Endothelial cell (in vitro differentiated cells): ENCODE data around the gene TEPSIN. TPM values are rescaled to one million over a fixed set of nuclear protein-coding genes. Genes with fewer than 3 reads are reported as not detected.

Experiments used
- DNase-seq: peaks from one replicate; pipeline ENCODE4 v3.0.0; 2021; ENCODE audit warnings: low spot score
- H3K27ac Mint-ChIP-seq: one replicate; pipeline ENCODE4 v1.8.0; 2021; ENCODE audit warnings: mixed read lengths, inconsistent platforms; ENCODE audit not compliant: unreplicated experiment
- H3K27me3 Mint-ChIP-seq: one replicate; pipeline ENCODE4 v1.8.0; 2021; ENCODE audit warnings: mild to moderate bottlenecking, moderate library complexity, mixed read lengths, inconsistent platforms; ENCODE audit not compliant: unreplicated experiment
- H3K36me3 Mint-ChIP-seq: one replicate; pipeline ENCODE4 v1.8.0; 2021; ENCODE audit warnings: mild to moderate bottlenecking, low read depth, mixed read lengths, inconsistent platforms; ENCODE audit not compliant: unreplicated experiment
- H3K4me1 Mint-ChIP-seq: one replicate; pipeline ENCODE4 v1.8.0; 2021; ENCODE audit warnings: mild to moderate bottlenecking, mixed read lengths, inconsistent platforms; ENCODE audit not compliant: unreplicated experiment
- H3K4me3 Mint-ChIP-seq: one replicate; pipeline ENCODE4 v1.8.0; 2021; ENCODE audit warnings: mild to moderate bottlenecking, mixed read lengths, inconsistent platforms; ENCODE audit not compliant: unreplicated experiment
- H3K9me3 Mint-ChIP-seq: one replicate; pipeline ENCODE4 v1.8.0; 2021; ENCODE audit warnings: mixed read lengths, inconsistent platforms; ENCODE audit not compliant: unreplicated experiment
- total RNA-seq: library from RNA; stranded (reverse); fragmentation: NEBNext Ultra II Directional; extraction: Animal tissue kit (Norgen Biotek cat#: 25700); gene quantifications from one replicate; pipeline ENCODE4 v1.2.1, GENCODE V29; 2021; ENCODE audit not compliant: unreplicated experiment
- TF ChIP-seq, protein P1 (sequence below): fragments of 200-600 bp; sonication (generic); IDR thresholded peaks from one replicate; pipeline ENCODE4 v1.5.0; 2021; ENCODE audit warnings: antibody characterized with exemption; ENCODE audit not compliant: unreplicated experiment

The TEPSIN gene
- total RNA-seq, 1 donor from 2014 or later = 43.8 TPM

DNA sequence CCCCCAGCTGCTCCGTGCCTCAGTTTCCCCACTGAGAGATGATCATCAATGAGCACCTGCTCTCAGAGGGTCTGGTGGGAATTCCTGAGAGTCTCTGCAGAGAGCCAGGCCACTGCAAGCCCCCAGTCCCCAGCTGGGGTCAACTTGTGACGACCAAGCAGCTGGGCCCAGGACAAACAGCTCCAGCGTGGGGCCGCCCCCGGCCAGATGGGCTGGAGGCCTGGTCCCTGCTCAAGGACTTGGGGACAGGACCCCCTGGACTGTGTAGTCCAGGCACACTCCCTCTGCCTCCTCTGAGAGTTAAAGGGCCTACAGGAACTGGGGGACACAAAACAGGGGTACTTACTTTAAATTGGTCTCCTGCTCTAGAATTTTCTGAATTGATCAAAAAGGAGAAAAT, 56.3 kb downstream of the TEPSIN start:
- no peak for DNase-seq
- Mint-ChIP-seq H3K36me3 (peaks cover 3% of the 10 kb centered on the region), H3K4me3 (no peak overlapping the region), H3K27me3 (no peaks in the 10 kb centered on the region), H3K4me1 (peaks cover 2% of the 10 kb centered on the region), H3K27ac (no peak overlapping the region), H3K9me3 (no peaks in the 10 kb centered on the region)
- TF ChIP-seq, protein P1, sequence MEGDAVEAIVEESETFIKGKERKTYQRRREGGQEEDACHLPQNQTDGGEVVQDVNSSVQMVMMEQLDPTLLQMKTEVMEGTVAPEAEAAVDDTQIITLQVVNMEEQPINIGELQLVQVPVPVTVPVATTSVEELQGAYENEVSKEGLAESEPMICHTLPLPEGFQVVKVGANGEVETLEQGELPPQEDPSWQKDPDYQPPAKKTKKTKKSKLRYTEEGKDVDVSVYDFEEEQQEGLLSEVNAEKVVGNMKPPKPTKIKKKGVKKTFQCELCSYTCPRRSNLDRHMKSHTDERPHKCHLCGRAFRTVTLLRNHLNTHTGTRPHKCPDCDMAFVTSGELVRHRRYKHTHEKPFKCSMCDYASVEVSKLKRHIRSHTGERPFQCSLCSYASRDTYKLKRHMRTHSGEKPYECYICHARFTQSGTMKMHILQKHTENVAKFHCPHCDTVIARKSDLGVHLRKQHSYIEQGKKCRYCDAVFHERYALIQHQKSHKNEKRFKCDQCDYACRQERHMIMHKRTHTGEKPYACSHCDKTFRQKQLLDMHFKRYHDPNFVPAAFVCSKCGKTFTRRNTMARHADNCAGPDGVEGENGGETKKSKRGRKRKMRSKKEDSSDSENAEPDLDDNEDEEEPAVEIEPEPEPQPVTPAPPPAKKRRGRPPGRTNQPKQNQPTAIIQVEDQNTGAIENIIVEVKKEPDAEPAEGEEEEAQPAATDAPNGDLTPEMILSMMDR = no peak

GRCh38 chr17:81181811-81182185, 57.1 kb downstream of the TEPSIN start:
- Mint-ChIP-seq H3K36me3 (peaks cover 3% of the 10 kb centered on the region), H3K4me1 (peaks cover 2% of the 10 kb centered on the region), H3K27me3 (no peaks in the 10 kb centered on the region), H3K4me3 (no peak overlapping the region), H3K27ac (no peak overlapping the region), H3K9me3 (no peaks in the 10 kb centered on the region)
- TF ChIP-seq, protein P1 = no peak
- DNase-seq = no peak

- H3K9me3 Mint-ChIP-seq = no peaks in the 10 kb centered on the region
- peaks cover 3% of the 10 kb centered on the region for H3K36me3 Mint-ChIP-seq
Measured at GRCh38 chr17:81180836-81181810, 57.7 kb downstream of the TEPSIN start.

DNA sequence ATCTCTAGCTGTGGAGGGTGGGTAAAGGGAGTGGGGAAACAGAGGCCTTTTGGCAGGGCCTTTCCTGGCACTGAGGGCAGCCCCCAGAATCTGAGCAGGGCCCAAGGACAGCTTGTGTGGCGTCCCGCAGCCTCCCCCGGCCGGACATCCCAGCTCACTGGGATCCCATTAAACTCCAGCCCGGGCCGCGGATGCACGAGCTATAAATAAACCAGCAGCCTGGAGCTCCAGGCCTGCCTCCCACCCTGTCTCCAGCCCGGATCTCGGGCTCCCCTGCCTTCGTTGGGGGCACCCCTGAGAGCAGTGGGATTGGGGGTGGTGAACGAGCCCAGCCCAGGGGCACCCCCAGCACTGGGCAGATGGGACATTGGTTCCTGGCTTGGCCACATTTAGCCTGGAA, 59.0 kb downstream of the TEPSIN start:
- Mint-ChIP-seq H3K27me3 (no peaks in the 10 kb centered on the region), H3K4me1 (no peaks in the 10 kb centered on the region), H3K4me3 (no peak overlapping the region), H3K27ac (no peak overlapping the region), H3K9me3 (no peaks in the 10 kb centered on the region), H3K36me3 (no peaks in the 10 kb centered on the region)
- DNase-seq = no peak
- TF ChIP-seq, protein P1 = no peak

More at GRCh38 chr17:81180836-81181810, 57.7 kb downstream of the TEPSIN start:
- no peak overlapping the region for H3K4me3 Mint-ChIP-seq
- peaks cover 2% of the 10 kb centered on the region for H3K4me1 Mint-ChIP-seq
- H3K27ac Mint-ChIP-seq = no peak overlapping the region
- no peak for DNase-seq
- TF ChIP-seq, protein P1 = no peak
- H3K27me3 Mint-ChIP-seq = no peaks in the 10 kb centered on the region

DNA sequence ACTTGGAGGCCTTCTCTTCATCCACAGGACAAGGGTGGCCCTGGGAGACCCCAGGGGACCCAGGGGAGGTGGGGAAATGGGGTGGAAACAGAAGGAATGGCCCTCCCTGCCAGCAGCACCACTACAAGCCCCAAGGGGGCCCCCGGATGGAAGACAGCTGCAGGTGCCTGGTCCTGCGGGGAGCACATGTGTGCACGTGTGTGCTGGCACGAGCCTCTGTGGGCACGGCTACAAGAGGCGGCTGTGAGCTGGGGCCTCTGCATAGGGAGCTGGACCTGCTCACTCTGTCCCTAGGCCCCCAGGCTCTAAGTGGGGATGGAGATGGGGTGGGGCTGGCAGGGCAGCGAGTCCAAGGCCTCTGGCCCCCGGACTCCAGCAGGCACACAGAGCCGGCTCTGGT, 59.6 kb downstream of the TEPSIN start:
- Mint-ChIP-seq H3K4me1 (no peaks in the 10 kb centered on the region), H3K36me3 (no peaks in the 10 kb centered on the region), H3K27me3 (no peaks in the 10 kb centered on the region), H3K9me3 (no peaks in the 10 kb centered on the region), H3K27ac (no peak overlapping the region), H3K4me3 (no peak overlapping the region)
- DNase-seq = no peak
- TF ChIP-seq, protein P1 = no peak
